Activated CD8-positive, alpha-beta memory T cell treated with anti-CD3 and anti-CD28 coated beads, Interleukin-2, amount 10 ng/mL, durations not matched to agents 7 days and 5 days (primary cell): Measurements from ENCODE around the gene VIT. TPM values are rescaled to one million over a fixed set of nuclear protein-coding genes. Genes with fewer than 3 reads are reported as not detected.

Experiments
- ATAC-seq: fragments of 150-1000 bp; cut with Tn5 transposase; one replicate; pipeline ENCODE4 v1.10.0; 2021; ENCODE audit warnings: moderate library complexity
- CTCF ChIA-PET: fragments of 350-600 bp; sonication (Branson Sonifier 250); formaldehyde crosslinking; loops from one replicate; lab custom pipeline; 2021; ENCODE audit warnings: antibody characterized with exemption; lab: Charles Lee
- DNase-seq: peaks from one replicate; pipeline ENCODE4 v3.0.0-alpha.2; 2020
- H3K27ac Mint-ChIP-seq: one replicate; pipeline ENCODE4 v1.8.0; 2021; ENCODE audit warnings: mild to moderate bottlenecking, mixed read lengths
- H3K27me3 Mint-ChIP-seq: one replicate; pipeline ENCODE4 v1.8.0; 2021; ENCODE audit warnings: mixed read lengths
- H3K36me3 Mint-ChIP-seq: one replicate; pipeline ENCODE4 v1.8.0; 2021; ENCODE audit warnings: mild to moderate bottlenecking, mixed read lengths
- H3K4me1 Mint-ChIP-seq: one replicate; pipeline ENCODE4 v1.8.0; 2021; ENCODE audit warnings: mixed read lengths
- H3K4me3 Mint-ChIP-seq: one replicate; pipeline ENCODE4 v1.8.0; 2021; ENCODE audit warnings: mild to moderate bottlenecking, moderate library complexity, mixed read lengths
- H3K9me3 Mint-ChIP-seq: one replicate; pipeline ENCODE4 v1.8.0; 2022; ENCODE audit warnings: low read depth, mixed read lengths
- total RNA-seq, 2 experiments: library from RNA; stranded (reverse); gene quantifications; one replicate each; pipeline ENCODE4 v1.2.3, GENCODE V29; 2021

The VIT gene
- total RNA-seq, 2 experiments from 2014 or later = not detected

DNA sequence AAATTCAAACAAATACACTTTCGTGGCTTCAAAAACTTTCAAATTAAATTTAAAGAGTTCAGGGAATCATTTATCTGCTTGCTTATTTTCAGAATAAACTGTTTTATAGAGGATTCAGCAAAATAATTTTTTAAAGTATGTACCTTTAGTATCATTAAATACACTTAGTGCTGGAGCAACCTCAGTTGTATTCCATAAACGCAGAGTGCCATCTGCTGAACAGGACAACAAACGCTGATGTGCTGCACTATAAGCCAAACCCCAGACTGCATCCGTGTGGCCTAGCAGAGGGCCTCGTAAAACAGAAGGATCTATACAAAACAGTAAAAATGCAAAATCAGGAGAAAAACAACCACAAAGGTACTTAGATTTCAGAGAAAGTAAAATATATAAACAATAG, 161.2 kb downstream of the VIT start:
- H3K4me1 Mint-ChIP-seq = peaks cover 14% of the 10 kb centered on the region
- CTCF ChIA-PET = no interaction called here
- no peak overlapping the region for H3K27ac Mint-ChIP-seq
- ATAC-seq = no peak
- H3K36me3 Mint-ChIP-seq = peaks cover 28% of the 10 kb centered on the region
- no peaks in the 10 kb centered on the region for H3K9me3 Mint-ChIP-seq
- no peak for DNase-seq
- no peaks in the 10 kb centered on the region for H3K27me3 Mint-ChIP-seq
- H3K4me3 Mint-ChIP-seq = no peak overlapping the region

DNA sequence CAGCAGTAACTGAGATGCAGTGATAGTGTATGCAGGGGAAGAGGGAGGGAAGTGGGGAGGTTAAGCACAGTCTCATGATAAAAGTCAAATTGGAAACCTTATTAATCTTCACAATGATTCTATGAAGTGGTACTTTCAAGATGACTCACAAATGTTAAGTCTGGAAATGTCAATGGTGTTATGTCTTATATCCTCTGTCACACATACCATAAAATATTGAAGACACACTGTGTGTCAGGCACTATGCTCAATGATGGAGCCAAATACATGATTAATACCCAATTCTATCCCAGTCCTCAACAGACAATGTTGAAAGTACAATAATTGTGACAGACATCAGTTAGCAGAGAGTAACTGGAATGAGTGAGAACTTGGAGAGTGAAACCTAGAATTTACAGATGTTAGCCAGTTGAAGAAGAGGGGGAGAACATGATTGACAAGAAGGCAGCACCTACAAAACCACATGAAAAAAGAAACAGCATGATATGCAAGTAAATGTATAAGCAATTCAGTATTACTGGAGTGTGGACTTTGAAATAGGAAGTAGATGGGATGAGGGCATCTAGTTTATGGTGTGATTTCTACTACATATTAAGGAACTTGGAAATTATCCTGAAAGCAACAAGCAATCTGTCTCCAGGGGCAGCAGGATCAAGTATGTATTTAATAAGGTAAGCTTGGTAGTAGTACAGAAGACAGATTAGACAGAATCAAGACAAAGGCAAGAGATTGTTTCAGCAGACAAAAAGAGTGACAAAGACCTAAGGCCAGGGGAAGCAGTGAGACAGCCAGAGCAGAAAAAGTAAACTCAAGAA, 162.3 kb downstream of the VIT start:
- DNase-seq (no peak), ATAC-seq (peak; percentile 47)
- Mint-ChIP-seq H3K4me1 (peaks cover 14% of the 10 kb centered on the region), H3K36me3 (peaks cover 36% of the 10 kb centered on the region), H3K27me3 (no peaks in the 10 kb centered on the region), H3K9me3 (no peaks in the 10 kb centered on the region), H3K4me3 (no peak overlapping the region), H3K27ac (no peak overlapping the region)
- CTCF ChIA-PET = no interaction called here

DNA sequence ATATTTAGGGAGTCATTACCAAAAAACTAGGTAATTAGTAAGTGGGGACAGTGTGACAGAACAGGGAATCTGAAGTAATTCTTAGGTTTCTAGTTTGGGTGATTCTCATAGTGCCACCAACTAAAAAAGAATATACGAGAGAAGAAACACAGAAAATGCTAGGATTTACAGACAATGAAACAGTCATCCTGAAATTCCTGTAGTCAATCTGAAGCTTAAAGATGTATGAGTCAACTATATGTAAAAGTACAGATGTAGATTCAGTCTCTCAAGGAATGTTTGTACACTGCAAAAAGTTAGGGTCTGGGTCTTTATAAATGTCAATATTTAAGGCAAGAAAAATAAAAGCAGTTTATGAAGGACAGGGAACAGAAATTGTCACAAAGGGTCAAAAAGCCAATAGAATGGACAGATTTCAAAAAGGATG, 162.9 kb downstream of the VIT start:
- DNase-seq (no peak), ATAC-seq (no peak)
- no peak overlapping the region for H3K27ac Mint-ChIP-seq
- CTCF ChIA-PET = no interaction called here
- H3K4me3 Mint-ChIP-seq = no peak overlapping the region
- H3K36me3 Mint-ChIP-seq = peaks cover 37% of the 10 kb centered on the region
- peaks cover 14% of the 10 kb centered on the region for H3K4me1 Mint-ChIP-seq
- no peaks in the 10 kb centered on the region for H3K9me3 Mint-ChIP-seq
- no peaks in the 10 kb centered on the region for H3K27me3 Mint-ChIP-seq

DNA sequence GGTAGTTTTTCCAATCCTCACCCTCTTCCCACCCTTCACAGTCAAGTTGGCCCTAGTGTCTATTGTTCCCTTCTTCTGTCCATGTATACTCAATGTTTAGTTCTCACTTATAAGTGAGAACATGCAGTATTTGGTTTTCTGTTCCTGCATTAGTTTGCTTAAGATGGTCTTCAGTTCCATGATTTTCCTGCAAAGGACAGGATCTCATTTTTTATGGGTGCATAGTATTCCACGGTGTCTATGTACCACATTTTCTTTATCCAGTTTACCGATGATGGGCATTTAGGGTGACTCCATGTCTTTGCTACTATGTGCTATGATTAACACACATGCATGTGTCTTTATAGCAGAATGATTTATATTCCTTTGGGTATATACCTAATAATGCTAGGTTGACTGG, 165.4 kb downstream of the VIT start:
- Mint-ChIP-seq H3K9me3 (no peaks in the 10 kb centered on the region), H3K36me3 (peaks cover 50% of the 10 kb centered on the region), H3K27me3 (no peaks in the 10 kb centered on the region), H3K4me3 (no peak overlapping the region), H3K27ac (no peak overlapping the region), H3K4me1 (peaks cover 14% of the 10 kb centered on the region)
- CTCF ChIA-PET = no interaction called here
- no peak for ATAC-seq
- no peak for DNase-seq

Other genes with a start within 250 kb of the VIT start
- 10 to 100 TPM in 1 of 2 experiments, 1 to 10 TPM in 1; 9.9 to 13.3 TPM for gene FEZ2, start 98.5 kb upstream of the VIT start, total RNA-seq